Measurements from ENCODE around the gene TRMT61A.

TRMT61A gene

DNA sequence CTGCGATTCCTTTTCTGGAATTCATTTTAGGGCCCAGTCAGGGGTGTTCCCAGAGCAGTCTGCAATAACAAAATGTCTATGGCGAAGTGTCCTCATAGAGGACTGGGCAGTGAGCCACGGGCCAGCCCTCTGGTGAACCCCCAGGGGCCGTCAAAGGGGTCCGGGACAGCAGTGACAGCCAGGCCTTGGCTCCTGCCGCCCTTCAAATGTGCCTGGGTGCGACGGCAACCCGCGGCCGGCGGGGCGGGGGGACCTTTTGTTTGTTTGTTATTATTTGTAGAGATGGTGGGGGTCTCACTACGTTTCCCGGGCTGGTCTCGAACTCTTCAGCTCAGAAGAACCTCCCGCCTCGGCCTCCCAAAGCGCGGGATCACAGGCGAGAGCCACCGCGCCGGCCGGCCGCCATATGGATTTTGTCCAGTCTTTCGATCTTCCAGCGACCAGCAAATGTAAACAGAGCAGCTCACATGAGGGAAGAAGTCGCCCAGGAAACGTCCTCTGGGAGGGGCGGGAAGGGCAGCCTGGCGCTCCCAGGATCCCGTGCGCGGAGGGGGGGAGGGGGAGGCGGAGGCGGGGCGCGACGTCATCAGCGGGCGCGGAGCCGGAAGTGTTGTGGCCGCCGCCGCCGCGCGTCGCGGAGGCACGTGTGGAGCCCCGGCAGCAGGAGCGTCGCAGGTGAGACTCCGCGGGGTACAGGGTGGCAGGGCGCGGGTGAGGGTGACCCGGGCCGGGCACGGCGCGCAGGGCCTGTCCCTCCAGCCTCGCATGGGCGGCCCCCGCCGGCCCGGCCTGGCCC lies at the start of gene TRMT61A:
Gene TRMT61A (plus strand): TSS at position 610 of the 796 bp plus-strand sequence. CDS start 783 bp downstream, outside the sequence.
- DNase-seq (ENCODE audit: low read depth), result peak; percentile 70

GRCh38 chr14:103480595-103480994 lies 48.4 kb upstream of the TRMT61A start:
- DNase-seq (ENCODE audit: low read depth), result no peak

- DNase-seq (ENCODE audit: low read depth), result no peak
These were observed 45.4 kb upstream of the TRMT61A start for GRCh38 chr14:103483600-103483999.

- DNase-seq (ENCODE audit: low read depth), result no peak
These were observed 43.5 kb upstream of the TRMT61A start for GRCh38 chr14:103485504-103485903.

- DNase-seq (ENCODE audit: low read depth), result no peak
These were observed 40.9 kb upstream of the TRMT61A start for GRCh38 chr14:103488071-103488470.

DNA sequence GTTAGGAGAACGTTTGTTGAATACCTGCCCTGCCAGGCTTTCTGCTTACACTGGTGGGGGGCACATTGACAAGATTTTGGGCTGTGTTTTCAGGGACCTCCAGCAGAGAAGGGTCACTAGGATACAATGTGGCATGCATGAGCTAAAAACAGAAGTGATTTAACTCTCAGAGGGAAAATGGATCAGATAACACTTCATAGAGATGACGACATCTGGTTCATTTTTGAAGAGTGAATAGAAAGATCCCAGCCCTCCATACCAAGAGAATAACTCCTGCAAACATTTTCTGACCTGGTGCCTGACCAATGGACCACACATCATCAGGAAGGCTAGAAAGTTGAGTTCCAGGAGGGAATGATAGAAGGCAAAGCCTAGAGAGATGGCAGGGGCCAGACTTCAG lies 40.0 kb upstream of the TRMT61A start:
- no peak for DNase-seq (ENCODE audit: low read depth)

DNA sequence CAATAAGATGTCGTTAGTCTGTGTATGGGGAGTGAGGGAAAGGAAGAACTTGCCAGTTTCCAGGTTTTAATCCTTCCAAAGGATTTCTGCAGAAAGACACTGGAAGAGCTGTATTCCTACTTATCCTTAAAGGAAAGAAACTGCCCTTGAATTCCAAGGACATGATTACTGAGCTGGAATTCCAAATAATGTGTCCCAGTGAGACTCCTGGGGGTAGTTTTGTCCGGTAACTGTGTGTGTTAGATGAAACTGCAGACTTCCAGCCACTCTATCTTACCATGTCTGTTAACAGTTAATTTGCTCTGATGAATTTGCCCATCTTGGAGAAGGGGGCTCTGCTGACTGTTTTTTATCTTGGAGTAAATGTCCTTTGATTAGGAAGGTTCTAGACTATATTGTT lies 39.4 kb upstream of the TRMT61A start:
- DNase-seq (ENCODE audit: low read depth), result no peak

DNA sequence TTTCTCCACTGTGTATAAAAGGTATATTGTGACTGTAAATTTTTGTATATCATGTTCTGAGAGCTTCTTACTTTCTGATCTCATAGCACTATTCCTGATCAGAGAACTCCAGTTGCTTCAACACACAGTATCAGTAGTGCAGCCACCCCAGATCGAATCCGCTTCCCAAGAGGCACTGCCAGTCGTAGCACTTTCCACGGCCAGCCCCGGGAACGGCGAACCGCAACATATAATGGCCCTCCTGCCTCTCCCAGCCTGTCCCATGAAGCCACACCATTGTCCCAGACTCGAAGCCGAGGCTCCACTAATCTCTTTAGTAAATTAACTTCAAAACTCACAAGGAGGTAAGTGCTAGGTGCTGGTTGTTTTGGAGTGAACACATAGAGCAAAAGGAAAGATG lies 37.3 kb upstream of the TRMT61A start:
- no peak for DNase-seq (ENCODE audit: low read depth)

GRCh38 chr14:103492156-103492925 lies 36.7 kb upstream of the TRMT61A start:
- DNase-seq (ENCODE audit: low read depth), result no peak

DNA sequence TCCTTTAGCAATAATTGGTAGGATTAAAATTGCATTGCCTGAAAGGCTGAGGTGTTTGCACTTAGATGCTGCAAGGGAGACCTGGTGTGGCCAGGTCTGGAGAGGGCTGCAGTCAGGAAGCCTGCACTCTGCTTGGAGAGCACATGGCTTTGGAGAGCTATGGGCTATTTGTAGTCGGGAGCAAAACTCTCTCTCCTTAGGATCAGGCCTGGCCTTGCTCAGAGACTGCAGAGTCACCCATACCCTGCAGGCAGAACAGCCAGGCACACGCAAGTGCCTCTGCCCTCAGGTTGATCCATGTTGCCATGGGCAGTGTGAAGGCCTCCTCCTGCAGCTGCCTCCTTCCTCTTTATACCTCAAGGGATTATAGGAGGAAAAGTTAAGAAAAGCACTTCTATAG lies 33.1 kb upstream of the TRMT61A start:
- DNase-seq (ENCODE audit: low read depth), result no peak

DNA sequence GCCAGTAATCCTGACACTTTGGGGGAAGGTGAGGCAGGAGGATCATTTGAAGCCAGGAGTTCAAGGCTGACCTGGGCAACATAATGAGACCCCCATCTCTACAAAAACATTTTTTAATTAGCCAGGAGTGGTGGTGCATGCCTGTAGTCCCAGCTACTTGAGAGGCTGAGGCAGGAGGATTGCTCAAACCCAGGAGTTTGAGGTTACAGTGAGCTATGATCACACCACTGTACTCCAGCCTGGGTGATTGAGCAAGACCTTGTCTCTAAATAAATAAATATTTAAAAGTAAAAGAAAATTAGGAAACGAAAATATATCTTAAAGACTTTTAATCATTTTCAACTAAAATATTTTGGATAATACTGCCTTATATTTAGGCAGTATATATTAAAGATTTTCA lies 32.2 kb upstream of the TRMT61A start:
- DNase-seq (ENCODE audit: low read depth), result no peak

- no peak for DNase-seq (ENCODE audit: low read depth)
These were observed 29.3 kb upstream of the TRMT61A start for GRCh38 chr14:103499709-103500108.

DNA sequence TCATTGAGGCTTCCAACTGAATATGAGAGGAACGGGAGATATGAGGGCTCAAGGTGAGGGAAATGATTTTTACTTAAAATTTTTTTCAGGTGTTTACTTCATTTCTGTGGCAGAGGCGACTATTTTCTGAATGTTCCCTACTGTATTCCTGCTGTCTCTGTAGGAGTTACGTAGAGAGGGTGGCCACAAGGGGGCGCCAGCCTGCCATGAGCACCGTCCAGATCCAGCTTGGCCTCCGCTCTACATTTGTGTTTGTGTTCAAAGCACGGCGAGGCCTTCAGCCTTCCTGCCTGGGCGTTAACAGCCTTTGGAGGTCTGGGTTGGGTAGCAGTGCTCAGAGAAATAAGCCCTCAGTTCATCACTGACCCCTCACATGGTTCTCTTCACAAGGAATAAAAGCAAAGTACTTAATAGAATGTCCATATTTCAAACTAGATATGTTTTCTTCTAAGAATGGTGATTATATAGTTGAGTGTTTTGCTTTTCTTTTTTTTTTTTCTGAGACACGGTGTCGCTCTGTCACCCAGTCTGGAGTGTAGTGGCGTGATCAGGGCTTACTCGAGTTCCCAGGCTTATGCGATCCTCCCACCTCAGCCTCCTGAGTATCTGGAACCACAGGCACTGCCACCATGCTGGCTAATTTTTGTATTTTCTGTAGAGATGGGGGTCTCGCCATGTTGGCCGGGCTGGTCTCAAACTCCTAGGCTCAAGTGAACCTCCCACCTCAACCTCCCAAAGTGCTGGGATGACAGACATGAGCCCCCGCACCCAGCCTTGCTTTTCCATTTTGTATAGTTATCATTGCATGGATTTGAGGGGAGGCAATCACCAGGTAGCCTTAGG lies 28.6 kb upstream of the TRMT61A start:
- DNase-seq (ENCODE audit: low read depth), result no peak

- no peak for DNase-seq (ENCODE audit: low read depth)
These were observed 27.7 kb upstream of the TRMT61A start for GRCh38 chr14:103501041-103501870.

- no peak for DNase-seq (ENCODE audit: low read depth)
These were observed 26.9 kb upstream of the TRMT61A start for GRCh38 chr14:103501921-103502669.

GRCh38 chr14:103502877-103503276 lies 26.1 kb upstream of the TRMT61A start:
- DNase-seq (ENCODE audit: low read depth), result no peak

DNA sequence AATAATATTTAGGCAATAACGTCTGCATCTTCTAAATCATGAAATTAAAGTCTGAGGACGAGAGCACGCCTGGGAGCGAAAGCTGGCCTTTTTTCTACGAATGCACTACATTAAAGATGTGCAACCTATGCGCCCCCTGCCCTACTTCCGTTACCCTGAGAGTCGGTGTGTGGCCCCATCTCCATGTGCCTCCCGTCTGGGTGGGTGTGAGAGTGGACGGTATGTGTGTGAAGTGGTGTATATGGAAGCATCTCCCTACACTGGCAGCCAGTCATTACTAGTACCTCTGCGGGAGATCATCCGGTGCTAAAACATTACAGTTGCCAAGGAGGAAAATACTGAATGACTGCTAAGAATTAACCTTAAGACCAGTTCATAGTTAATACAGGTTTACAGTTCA lies 25.7 kb upstream of the TRMT61A start:
- DNase-seq (ENCODE audit: low read depth), result no peak

DNA sequence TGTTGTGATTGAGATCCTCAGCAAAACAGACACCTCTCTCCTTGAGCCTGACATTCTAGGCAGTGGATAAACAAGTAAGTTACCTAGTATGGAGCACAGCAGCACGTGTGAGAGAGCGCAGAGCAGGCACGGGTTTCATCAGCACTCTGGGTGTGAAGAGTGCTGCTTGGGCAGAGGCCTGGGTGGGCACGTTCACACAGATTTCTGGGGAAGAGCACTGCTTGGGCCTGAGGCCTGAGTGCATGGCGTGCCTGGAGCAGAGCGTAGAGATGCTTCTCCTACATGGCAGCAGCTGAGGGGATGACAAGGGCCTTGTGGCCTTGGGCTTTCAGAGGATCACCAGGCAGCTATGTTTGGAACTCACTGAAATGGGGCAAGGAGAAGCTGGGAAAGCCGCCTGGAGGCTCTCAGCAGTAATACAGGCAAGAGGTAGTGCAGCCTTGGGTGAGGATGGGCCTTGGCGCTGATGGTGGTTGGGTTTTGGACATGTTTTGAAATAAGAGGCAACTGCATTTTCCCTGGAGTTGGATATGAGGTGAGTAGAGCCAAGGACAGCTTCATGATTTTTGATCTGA lies 23.9 kb upstream of the TRMT61A start:
- DNase-seq (ENCODE audit: low read depth), result no peak

GRCh38 chr14:103507751-103508150 lies 21.2 kb upstream of the TRMT61A start:
- DNase-seq (ENCODE audit: low read depth), result no peak

- no peak for DNase-seq (ENCODE audit: low read depth)
These were observed 20.3 kb upstream of the TRMT61A start for GRCh38 chr14:103508521-103509329.
